Fibroblast of villous mesenchyme (primary cell): ENCODE data around the gene NFASC. TPM values are rescaled to one million over a fixed set of nuclear protein-coding genes. Genes with fewer than 3 reads are reported as not detected.

Experiments used
- DNase-seq: peaks from one replicate; pipeline ENCODE4 v3.0.0-alpha.2; 2010; ENCODE audit warnings: low read depth
- H3K4me3 ChIP-seq: 2 replicates; pipeline ENCODE4 v1.5.1; 2011; ENCODE audit warnings: low read depth, mild to moderate bottlenecking, low read length
- total RNA-seq: library from RNA; depleted of rRNA; stranded (reverse); fragments of >200 nt; gene quantifications from 2 replicates; pipeline ENCODE4 v1.2.3, GENCODE V29; 2012
- TF ChIP-seq, protein P1 (sequence below): IDR thresholded peaks from 2 replicates; pipeline ENCODE4 v1.5.1; 2012; ENCODE audit warnings: low read depth, mild to moderate bottlenecking, low read length; ENCODE audit not compliant: insufficient read depth

Gene NFASC
- total RNA-seq, 1 donor: 1.7 TPM

DNA sequence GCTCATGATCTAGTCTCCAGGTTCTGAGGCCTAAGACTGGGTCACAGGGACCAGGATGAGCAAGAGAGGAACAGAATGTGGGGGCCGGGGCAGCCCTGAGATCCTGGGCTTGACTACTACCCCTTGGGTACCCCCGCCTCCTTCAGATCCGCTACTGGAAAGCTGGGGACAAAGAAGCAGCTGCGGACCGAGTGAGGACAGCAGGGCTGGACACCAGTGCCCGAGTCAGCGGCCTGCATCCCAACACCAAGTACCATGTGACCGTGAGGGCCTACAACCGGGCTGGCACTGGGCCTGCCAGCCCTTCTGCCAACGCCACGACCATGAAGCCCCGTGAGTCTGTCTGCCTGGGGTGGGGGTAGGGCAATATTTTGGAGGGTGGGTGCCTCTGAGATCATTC is 201.1 kb downstream of the NFASC start:
- H3K4me3 ChIP-seq: no peak overlapping the region
- TF ChIP-seq, protein P1, sequence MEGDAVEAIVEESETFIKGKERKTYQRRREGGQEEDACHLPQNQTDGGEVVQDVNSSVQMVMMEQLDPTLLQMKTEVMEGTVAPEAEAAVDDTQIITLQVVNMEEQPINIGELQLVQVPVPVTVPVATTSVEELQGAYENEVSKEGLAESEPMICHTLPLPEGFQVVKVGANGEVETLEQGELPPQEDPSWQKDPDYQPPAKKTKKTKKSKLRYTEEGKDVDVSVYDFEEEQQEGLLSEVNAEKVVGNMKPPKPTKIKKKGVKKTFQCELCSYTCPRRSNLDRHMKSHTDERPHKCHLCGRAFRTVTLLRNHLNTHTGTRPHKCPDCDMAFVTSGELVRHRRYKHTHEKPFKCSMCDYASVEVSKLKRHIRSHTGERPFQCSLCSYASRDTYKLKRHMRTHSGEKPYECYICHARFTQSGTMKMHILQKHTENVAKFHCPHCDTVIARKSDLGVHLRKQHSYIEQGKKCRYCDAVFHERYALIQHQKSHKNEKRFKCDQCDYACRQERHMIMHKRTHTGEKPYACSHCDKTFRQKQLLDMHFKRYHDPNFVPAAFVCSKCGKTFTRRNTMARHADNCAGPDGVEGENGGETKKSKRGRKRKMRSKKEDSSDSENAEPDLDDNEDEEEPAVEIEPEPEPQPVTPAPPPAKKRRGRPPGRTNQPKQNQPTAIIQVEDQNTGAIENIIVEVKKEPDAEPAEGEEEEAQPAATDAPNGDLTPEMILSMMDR: no peak
- no peak for DNase-seq

- TF ChIP-seq, protein P1: no peak
- H3K4me3 ChIP-seq: no peak overlapping the region
- no peak for DNase-seq
Measured at GRCh38 chr1:205072286-205072685, 201.6 kb downstream of the NFASC start.

Other genes with a start within 250 kb of the NFASC start
- gene LRRN2, start 185.1 kb upstream of the NFASC start, total RNA-seq: under 0.01 TPM in 1 of 2 replicates, not detected in the other
- not detected in 2 replicates for gene CNTN2, start 172.3 kb downstream of the NFASC start, total RNA-seq
- 0.97 and 1.3 TPM in 2 replicates for gene TMEM81, start 213.6 kb downstream of the NFASC start, total RNA-seq